CD4-positive, CD25-positive, alpha-beta regulatory T cell (primary cell): ENCODE results near the gene CCDC18. TPM values are rescaled to one million over a fixed set of nuclear protein-coding genes. Genes with fewer than 3 reads are reported as not detected.

Experiments used
- ATAC-seq, 2 donors: fragments of 150-1000 bp; cut with Tn5 transposase; one replicate each; pipeline ENCODE4 v1.10.0; 2021; ENCODE audit warnings: low read depth in 2 of 2, moderate number of reproducible peaks in 2 of 2, moderate library complexity in 1 of 2
- DNase-seq, 3 donors: peaks; one replicate each; pipeline versions ENCODE4 v3.0.0 to v3.0.0-alpha.2; 2012 to 2022; ENCODE audit warnings: mixed read lengths in 1 of 3
- H3K27ac ChIP-seq: one replicate; pipeline ENCODE4 v1.7.0; 2013; ENCODE audit warnings: mild to moderate bottlenecking, low read length; ENCODE audit not compliant: insufficient read depth, poor library complexity, severe bottlenecking
- H3K27me3 ChIP-seq: one replicate; pipeline ENCODE4 v1.7.0; 2013; ENCODE audit warnings: low read length; ENCODE audit not compliant: control insufficient read depth, insufficient read depth
- H3K36me3 ChIP-seq: one replicate; pipeline ENCODE4 v1.7.0; 2013; ENCODE audit warnings: mild to moderate bottlenecking, low read length, moderate library complexity; ENCODE audit not compliant: control insufficient read depth, insufficient read depth
- H3K4me1 ChIP-seq: 2 replicates; pipeline ENCODE4 v1.7.0; 2013; ENCODE audit warnings: mild to moderate bottlenecking, low read length; ENCODE audit not compliant: insufficient read depth, control insufficient read depth, poor library complexity, severe bottlenecking
- H3K4me3 ChIP-seq: one replicate; pipeline ENCODE4 v1.7.0; 2013; ENCODE audit warnings: low read depth, mild to moderate bottlenecking, low read length, moderate library complexity
- H3K9me3 ChIP-seq, 2 experiments: 1 replicate in 1 of 2; 2 replicates in 1 of 2; pipeline ENCODE4 v1.7.0; 2013; ENCODE audit warnings: low read length in 2 of 2, mild to moderate bottlenecking in 1 of 2, moderate library complexity in 1 of 2; ENCODE audit not compliant: control insufficient read depth in 2 of 2
- H3K27ac Mint-ChIP-seq, 3 donors: one replicate each; pipeline ENCODE4 v1.8.0; 2020 to 2022; ENCODE audit warnings: mild to moderate bottlenecking in 3 of 3, mixed read lengths in 3 of 3, moderate library complexity in 2 of 3
- H3K27me3 Mint-ChIP-seq: one replicate; pipeline ENCODE4 v1.8.0; 2022; ENCODE audit warnings: mild to moderate bottlenecking, mixed read lengths
- H3K36me3 Mint-ChIP-seq: one replicate; pipeline ENCODE4 v1.8.0; 2020; ENCODE audit warnings: mixed read lengths
- H3K4me1 Mint-ChIP-seq, 4 donors: one replicate each; pipeline ENCODE4 v1.8.0; 2020 to 2022; ENCODE audit warnings: mixed read lengths in 4 of 4, mild to moderate bottlenecking in 1 of 4
- H3K4me3 Mint-ChIP-seq, 4 donors: one replicate each; pipeline ENCODE4 v1.8.0; 2020 to 2022; ENCODE audit warnings: mild to moderate bottlenecking in 4 of 4, mixed read lengths in 4 of 4, moderate library complexity in 3 of 4
- H3K9me3 Mint-ChIP-seq, 7 donors: one replicate each; pipeline ENCODE4 v1.8.0; 2020 to 2022; ENCODE audit warnings: mixed read lengths in 7 of 7, mild to moderate bottlenecking in 3 of 7, moderate library complexity in 2 of 7
- polyA plus RNA-seq, 4 donors: library from polyadenylated mRNA; unstranded; fragments of 300-500 nt; fragmentation: Illumina TruSeq; gene quantifications; one replicate each; pipeline ENCODE4 v1.2.3, GENCODE V29; 2021
- total RNA-seq: library from RNA; stranded (reverse); gene quantifications from one replicate; pipeline ENCODE4 v1.2.3, GENCODE V29; 2022

Gene CCDC18
- total and polyA plus RNA-seq, 5 donors from 2014 or later = 3.6 to 8.8 (median 4.5) TPM

DNA sequence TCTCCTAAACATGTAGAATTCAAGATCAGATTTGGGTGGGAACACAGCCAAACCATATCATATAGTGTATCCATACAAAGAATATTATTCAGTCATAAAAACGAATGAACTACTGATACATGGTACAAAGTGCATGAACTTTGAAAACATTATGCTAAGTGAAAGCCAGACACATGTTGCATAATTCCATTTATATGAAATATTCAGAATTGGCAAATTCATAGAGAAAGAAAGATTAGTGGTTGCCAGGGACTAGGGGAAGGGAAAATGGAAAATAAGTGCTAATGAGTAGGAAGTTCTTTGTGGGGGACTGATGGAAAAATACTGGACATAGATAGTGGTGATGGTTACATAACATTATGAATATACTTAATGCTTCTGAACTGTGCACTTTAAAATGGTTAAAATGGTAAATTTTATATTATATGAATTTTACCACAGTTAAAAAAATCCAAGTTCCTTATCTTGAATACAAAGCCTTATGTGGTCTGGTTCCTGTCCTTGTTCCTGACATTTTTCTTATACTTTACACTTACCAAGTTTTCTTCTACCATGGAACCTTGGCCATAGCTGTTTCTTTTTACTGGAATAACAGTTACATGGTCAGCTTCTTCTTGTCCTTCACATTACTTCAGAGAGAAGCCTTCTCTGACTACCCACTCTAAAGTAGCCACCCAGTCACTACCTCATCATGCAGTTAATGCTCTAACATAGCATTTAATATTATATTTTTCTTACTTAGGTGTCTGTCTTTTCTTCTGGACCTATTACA, 64.0 kb downstream of the CCDC18 start:
- no peak overlapping the region for H3K27ac Mint-ChIP-seq
- H3K27me3 ChIP-seq = no peaks in the 10 kb centered on the region
- H3K9me3 ChIP-seq = peaks cover 0 to 13% of the 10 kb centered on the region in 2 experiments
- peaks cover 0 to 6% (median 0%) of the 10 kb centered on the region in 4 donors for H3K4me1 Mint-ChIP-seq
- H3K4me3 ChIP-seq = no peak overlapping the region
- H3K36me3 Mint-ChIP-seq = peaks cover 66% of the 10 kb centered on the region
- no peak overlapping the region for H3K27ac ChIP-seq
- no peaks in the 10 kb centered on the region for H3K4me1 ChIP-seq
- peaks cover 0 to 26% (median 11%) of the 10 kb centered on the region in 7 donors for H3K9me3 Mint-ChIP-seq
- no peak for DNase-seq
- H3K27me3 Mint-ChIP-seq = no peaks in the 10 kb centered on the region
- no peak overlapping the region for H3K4me3 Mint-ChIP-seq
- no peak for ATAC-seq
- peaks cover 24% of the 10 kb centered on the region for H3K36me3 ChIP-seq

DNA sequence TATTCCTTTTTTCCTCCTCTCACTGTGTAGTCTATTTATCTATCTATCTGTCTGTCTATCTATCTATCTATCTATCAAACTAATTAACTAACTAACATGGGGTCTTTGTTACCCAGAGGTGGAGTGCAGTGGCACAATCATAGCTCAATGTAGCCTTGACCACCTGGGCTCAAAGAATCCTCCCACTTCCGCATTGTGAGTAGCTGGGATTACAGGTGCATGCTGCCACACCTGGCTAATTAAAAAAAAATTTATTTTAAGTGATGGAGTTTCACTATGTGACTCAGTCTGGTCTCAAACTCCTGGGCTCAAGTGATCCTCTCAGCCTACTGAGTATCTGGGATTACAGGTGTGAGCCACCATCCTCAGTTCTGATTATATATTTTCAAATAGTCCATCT, 71.4 kb downstream of the CCDC18 start:
- peaks cover 0 to 17% (median 4%) of the 10 kb centered on the region in 7 donors for H3K9me3 Mint-ChIP-seq
- DNase-seq (no peak), ATAC-seq (no peak)
- peaks cover 52% of the 10 kb centered on the region for H3K36me3 Mint-ChIP-seq
- H3K4me1 Mint-ChIP-seq = peaks cover 0 to 21% (median 4%) of the 10 kb centered on the region in 4 donors
- no peaks in the 10 kb centered on the region for H3K4me1 ChIP-seq
- H3K36me3 ChIP-seq = peaks cover 2% of the 10 kb centered on the region
- no peak overlapping the region for H3K4me3 ChIP-seq
- no peak overlapping the region for H3K27ac Mint-ChIP-seq
- peaks cover 8 to 12% of the 10 kb centered on the region in 2 experiments for H3K9me3 ChIP-seq
- H3K27ac ChIP-seq = no peak overlapping the region
- H3K4me3 Mint-ChIP-seq = no peak overlapping the region
- H3K27me3 ChIP-seq = no peaks in the 10 kb centered on the region
- no peaks in the 10 kb centered on the region for H3K27me3 Mint-ChIP-seq

DNA sequence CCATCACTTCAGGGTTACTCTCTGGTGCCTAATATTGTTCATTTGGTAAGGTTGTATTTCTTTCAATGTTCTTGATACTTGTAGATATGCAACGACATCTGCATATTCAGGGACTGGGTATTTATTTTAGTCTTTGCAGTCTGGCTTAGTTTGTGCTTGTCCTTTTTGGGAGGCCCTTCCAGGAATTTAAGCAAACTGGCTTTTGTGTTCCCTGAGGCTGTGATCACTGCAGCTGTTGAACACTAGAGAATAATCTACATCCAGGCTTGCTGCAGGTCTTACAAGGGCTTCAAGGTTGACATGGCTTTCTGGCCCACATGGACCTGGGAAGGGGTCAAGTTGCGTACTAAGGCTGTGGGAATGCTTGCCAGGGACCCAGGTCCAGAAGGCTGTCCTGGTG, 72.1 kb downstream of the CCDC18 start:
- Histone ChIP-seq H3K27me3 (no peaks in the 10 kb centered on the region), H3K27ac (no peak overlapping the region), H3K36me3 (peaks cover 2% of the 10 kb centered on the region), H3K4me1 (no peaks in the 10 kb centered on the region), H3K9me3 (peaks cover 8 to 12% of the 10 kb centered on the region in 2 experiments), H3K4me3 (no peak overlapping the region)
- H3K9me3 Mint-ChIP-seq = peaks cover 0 to 17% (median 4%) of the 10 kb centered on the region in 7 donors
- DNase-seq = no peak
- H3K27me3 Mint-ChIP-seq = no peaks in the 10 kb centered on the region
- peaks cover 0 to 21% (median 4%) of the 10 kb centered on the region in 4 donors for H3K4me1 Mint-ChIP-seq
- H3K36me3 Mint-ChIP-seq = peaks cover 46% of the 10 kb centered on the region
- no peak overlapping the region for H3K27ac Mint-ChIP-seq
- ATAC-seq = no peak
- H3K4me3 Mint-ChIP-seq = no peak overlapping the region

DNA sequence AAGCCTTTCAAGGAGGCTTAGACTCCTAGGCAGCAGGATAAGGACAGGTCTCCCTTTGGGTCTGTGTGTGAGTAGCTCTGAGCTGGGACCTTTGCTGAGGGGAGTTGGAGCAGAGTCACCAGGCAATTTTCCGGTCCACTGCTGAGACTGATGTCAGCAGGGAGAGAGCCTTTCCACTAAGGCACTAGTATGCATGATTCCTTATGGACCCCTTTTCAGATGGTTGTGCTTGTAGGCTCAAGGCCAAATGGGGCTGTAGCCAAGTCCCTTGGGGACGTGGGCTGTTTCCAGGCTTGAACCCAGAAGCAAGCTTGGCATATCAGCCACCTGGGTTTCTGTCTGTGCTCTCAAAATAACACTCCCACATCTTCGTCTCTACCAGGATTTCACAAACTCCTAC, 73.0 kb downstream of the CCDC18 start:
- peaks cover 42% of the 10 kb centered on the region for H3K36me3 Mint-ChIP-seq
- ATAC-seq (no peak), DNase-seq (no peak)
- Histone ChIP-seq H3K27me3 (no peaks in the 10 kb centered on the region), H3K36me3 (peaks cover 2% of the 10 kb centered on the region), H3K9me3 (peaks cover 8 to 12% of the 10 kb centered on the region in 2 experiments), H3K4me3 (no peak overlapping the region), H3K27ac (no peak overlapping the region), H3K4me1 (no peaks in the 10 kb centered on the region)
- H3K9me3 Mint-ChIP-seq = peaks cover 0 to 17% (median 4%) of the 10 kb centered on the region in 7 donors
- H3K27ac Mint-ChIP-seq = no peak overlapping the region
- H3K4me1 Mint-ChIP-seq = peaks cover 0 to 21% (median 4%) of the 10 kb centered on the region in 4 donors
- H3K27me3 Mint-ChIP-seq = no peaks in the 10 kb centered on the region
- H3K4me3 Mint-ChIP-seq = no peak overlapping the region

DNA sequence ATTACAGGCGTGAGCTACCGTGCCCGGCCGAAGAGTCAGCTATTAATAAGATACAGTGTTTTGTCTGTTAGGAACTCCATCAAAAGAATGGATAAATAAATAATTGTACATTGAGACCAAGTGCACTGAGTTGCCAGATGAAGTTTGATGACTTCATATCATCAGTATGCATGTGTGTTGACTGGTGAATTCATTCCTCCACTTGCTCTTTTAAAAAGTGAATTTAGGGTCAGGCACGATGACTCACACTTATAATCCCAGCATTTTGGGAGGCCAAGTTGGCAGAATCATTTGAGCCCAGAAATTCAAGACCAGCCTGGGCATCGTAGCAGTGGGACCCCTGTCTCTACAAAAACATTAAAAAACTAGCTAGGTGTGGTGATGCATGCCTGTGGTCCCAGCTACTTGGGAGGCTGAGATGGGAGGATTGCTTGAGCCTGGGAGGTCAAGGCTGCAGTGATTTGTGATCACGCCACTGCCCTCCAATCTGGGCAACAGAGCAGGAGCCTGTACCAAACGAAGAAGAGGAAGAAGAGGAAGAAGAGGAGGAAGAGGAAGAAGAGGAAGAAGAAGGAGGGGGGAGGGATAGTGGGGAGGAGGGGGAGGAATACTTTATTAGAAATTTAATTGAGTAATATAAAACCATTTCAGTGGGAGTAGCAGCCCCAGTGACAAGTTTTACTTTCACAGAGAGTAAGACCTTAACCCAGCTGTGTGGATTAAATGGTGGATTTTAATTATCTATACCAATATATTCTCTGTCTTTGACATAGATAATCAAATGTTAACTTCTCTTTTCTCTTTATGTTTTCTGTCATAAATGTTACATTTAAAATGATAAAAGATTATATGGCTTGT, 74.9 kb downstream of the CCDC18 start:
- Histone ChIP-seq H3K4me1 (no peaks in the 10 kb centered on the region), H3K4me3 (no peak overlapping the region), H3K27ac (no peak overlapping the region), H3K9me3 (peaks cover 8 to 12% of the 10 kb centered on the region in 2 experiments), H3K27me3 (no peaks in the 10 kb centered on the region), H3K36me3 (peaks cover 2% of the 10 kb centered on the region)
- H3K9me3 Mint-ChIP-seq = peaks cover 0 to 17% (median 4%) of the 10 kb centered on the region in 7 donors
- H3K27ac Mint-ChIP-seq = peak overlapping the region in 2 of 3 donors; percentile 59 to 94
- H3K4me1 Mint-ChIP-seq = peaks cover 0 to 13% (median 4%) of the 10 kb centered on the region in 4 donors
- peaks cover 32% of the 10 kb centered on the region for H3K36me3 Mint-ChIP-seq
- DNase-seq (no peak), ATAC-seq (no peak)
- no peaks in the 10 kb centered on the region for H3K27me3 Mint-ChIP-seq
- H3K4me3 Mint-ChIP-seq = no peak overlapping the region

DNA sequence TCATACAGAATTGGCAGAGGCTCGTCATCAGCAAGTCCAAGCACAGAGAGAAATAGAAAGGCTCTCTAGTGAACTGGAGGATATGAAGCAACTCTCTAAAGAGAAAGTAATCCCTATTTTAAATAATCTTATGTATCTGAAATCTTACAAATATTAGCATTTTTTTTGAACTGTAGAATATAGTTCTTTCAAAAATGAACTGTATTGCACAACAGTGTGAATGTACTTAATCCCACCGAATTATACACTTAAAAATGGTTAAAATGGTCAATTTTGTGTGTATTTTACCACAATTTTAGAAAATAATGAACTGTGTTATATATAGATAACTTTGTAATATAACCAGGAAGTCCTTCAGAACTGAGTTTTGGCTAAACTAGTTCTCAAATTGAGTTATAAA, 75.9 kb downstream of the CCDC18 start:
- H3K4me1 Mint-ChIP-seq = peaks cover 0 to 8% (median 3%) of the 10 kb centered on the region in 4 donors
- peaks cover 0 to 17% (median 4%) of the 10 kb centered on the region in 7 donors for H3K9me3 Mint-ChIP-seq
- H3K4me3 Mint-ChIP-seq = no peak overlapping the region
- DNase-seq = no peak
- no peaks in the 10 kb centered on the region for H3K27me3 Mint-ChIP-seq
- ATAC-seq = no peak
- H3K27ac Mint-ChIP-seq = no peak overlapping the region
- H3K36me3 Mint-ChIP-seq = peaks cover 25% of the 10 kb centered on the region
- no peaks in the 10 kb centered on the region for H3K4me1 ChIP-seq
- no peaks in the 10 kb centered on the region for H3K27me3 ChIP-seq
- H3K27ac ChIP-seq = no peak overlapping the region
- peaks cover 5% of the 10 kb centered on the region for H3K36me3 ChIP-seq
- peaks cover 8 to 12% of the 10 kb centered on the region in 2 experiments for H3K9me3 ChIP-seq
- no peak overlapping the region for H3K4me3 ChIP-seq

DNA sequence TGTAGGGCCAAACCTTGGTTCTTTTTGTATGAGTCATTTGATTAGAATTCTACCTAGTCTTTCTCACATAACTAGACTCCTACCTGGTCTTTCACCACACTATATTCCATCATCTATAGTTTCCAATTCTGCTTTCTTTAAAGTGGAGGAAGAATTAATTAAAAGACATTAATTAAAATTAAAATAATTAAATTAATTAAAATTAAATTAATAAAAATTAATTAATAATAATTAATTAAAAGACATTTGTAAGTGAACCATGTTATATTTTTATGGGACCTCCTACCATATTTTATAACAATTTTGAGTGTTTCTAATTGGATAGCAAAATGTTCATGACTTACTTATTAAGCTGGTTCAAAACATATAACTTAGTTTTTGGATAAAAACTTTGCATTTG, 77.4 kb downstream of the CCDC18 start:
- Mint-ChIP-seq H3K27ac (no peak overlapping the region), H3K27me3 (no peaks in the 10 kb centered on the region), H3K4me3 (no peak overlapping the region), H3K9me3 (peaks cover 0 to 20% (median 3%) of the 10 kb centered on the region in 7 donors), H3K4me1 (peaks cover 0 to 3% (median 0%) of the 10 kb centered on the region in 4 donors), H3K36me3 (peaks cover 26% of the 10 kb centered on the region)
- H3K36me3 ChIP-seq = peaks cover 14% of the 10 kb centered on the region
- DNase-seq (no peak), ATAC-seq (no peak)
- peaks cover 5 to 15% of the 10 kb centered on the region in 2 experiments for H3K9me3 ChIP-seq
- no peaks in the 10 kb centered on the region for H3K4me1 ChIP-seq
- H3K27me3 ChIP-seq = no peaks in the 10 kb centered on the region
- H3K27ac ChIP-seq = no peak overlapping the region
- H3K4me3 ChIP-seq = no peak overlapping the region
